Vagina (tissue), 2 donors: ENCODE data around the gene HLTF.

ENCODE experiments used
- POLR2A ChIP-seq, 2 donors: fragments of 450-650 bp; IDR thresholded peaks; one replicate each; pipeline ENCODE4 v1.6.1; 2017; ENCODE audit warnings: antibody characterized with exemption in 2 of 2, mild to moderate bottlenecking in 2 of 2, moderate library complexity in 2 of 2
- POLR2AphosphoS5 ChIP-seq, 2 donors: sonication (generic); formaldehyde crosslinking; IDR thresholded peaks; one replicate each; pipeline ENCODE4 v1.9.0; 2017; ENCODE audit warnings: antibody characterized with exemption in 2 of 2, mild to moderate bottlenecking in 2 of 2, low read depth in 1 of 2; ENCODE audit not compliant: insufficient read depth in 1 of 2
- TF ChIP-seq, protein P1 (sequence below), 3 experiments: fragments of 450-650 bp in 2 of 3; fragments of 200-600 bp in 1 of 3; sonication (generic) in 1 of 3; IDR thresholded peaks; one replicate each; pipeline ENCODE4 v1.5.1; 2017 to 2019; ENCODE audit warnings: antibody characterized with exemption in 3 of 3, mild to moderate bottlenecking in 2 of 3, moderate library complexity in 2 of 3

GRCh38 chr3:149020839-149021252 is 65.5 kb downstream of the HLTF start:
- TF ChIP-seq, protein P1, sequence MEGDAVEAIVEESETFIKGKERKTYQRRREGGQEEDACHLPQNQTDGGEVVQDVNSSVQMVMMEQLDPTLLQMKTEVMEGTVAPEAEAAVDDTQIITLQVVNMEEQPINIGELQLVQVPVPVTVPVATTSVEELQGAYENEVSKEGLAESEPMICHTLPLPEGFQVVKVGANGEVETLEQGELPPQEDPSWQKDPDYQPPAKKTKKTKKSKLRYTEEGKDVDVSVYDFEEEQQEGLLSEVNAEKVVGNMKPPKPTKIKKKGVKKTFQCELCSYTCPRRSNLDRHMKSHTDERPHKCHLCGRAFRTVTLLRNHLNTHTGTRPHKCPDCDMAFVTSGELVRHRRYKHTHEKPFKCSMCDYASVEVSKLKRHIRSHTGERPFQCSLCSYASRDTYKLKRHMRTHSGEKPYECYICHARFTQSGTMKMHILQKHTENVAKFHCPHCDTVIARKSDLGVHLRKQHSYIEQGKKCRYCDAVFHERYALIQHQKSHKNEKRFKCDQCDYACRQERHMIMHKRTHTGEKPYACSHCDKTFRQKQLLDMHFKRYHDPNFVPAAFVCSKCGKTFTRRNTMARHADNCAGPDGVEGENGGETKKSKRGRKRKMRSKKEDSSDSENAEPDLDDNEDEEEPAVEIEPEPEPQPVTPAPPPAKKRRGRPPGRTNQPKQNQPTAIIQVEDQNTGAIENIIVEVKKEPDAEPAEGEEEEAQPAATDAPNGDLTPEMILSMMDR (IDR thresholded peaks at IDR 0.05), result no peak
- TF ChIP-seq POLR2A (IDR thresholded peaks at IDR 0.05) (no peak), POLR2AphosphoS5 (IDR thresholded peaks at IDR 0.05; ENCODE audit: insufficient read depth in 1 of 2, low read depth in 1 of 2) (no peak)
